HEK293 (cell line): Measurements from ENCODE around the gene SCGB1C1.
A peak's percentile ranks its signal among the peaks of the same experiment; 100 is the strongest.

Source experiments
- CTCF ChIA-PET: fragments of 350-600 bp; formaldehyde crosslinking; extraction: SDS; loops from one replicate; lab custom pipeline; 2021; ENCODE audit warnings: antibody characterized with exemption; lab: Yijun Ruan, JAX
- POLR2A ChIA-PET: fragments of 300-600 bp; formaldehyde crosslinking; extraction: SDS; loops from one replicate; lab custom pipeline; 2020; ENCODE audit warnings: antibody characterized with exemption, inconsistent platforms; lab: Yijun Ruan, JAX
- H3K27ac ChIP-seq: fragments of 200-500 bp; sonication (Bioruptor generic); 2 replicates; pipeline ENCODE4 v1.5.1; 2014; ENCODE audit warnings: low read depth, low read length, control low read depth, inconsistent platforms; ENCODE audit errors: extremely low read depth
- H3K36me3 ChIP-seq, 2 experiments: fragments of 200-500 bp in 1 of 2; sonication (Bioruptor generic) in 1 of 2; 1 replicate in 1 of 2; 2 replicates in 1 of 2; pipeline ENCODE4 v1.5.1; 2014 to 2017; ENCODE audit warnings: inconsistent platforms in 2 of 2, low read length in 2 of 2; ENCODE audit not compliant: control insufficient read depth in 2 of 2, insufficient read depth in 1 of 2
- H3K4me1 ChIP-seq: fragments of 200-500 bp; sonication (Bioruptor generic); 2 replicates; pipeline ENCODE4 v1.5.1; 2014; ENCODE audit warnings: mild to moderate bottlenecking, low read length, inconsistent platforms; ENCODE audit not compliant: control insufficient read depth, insufficient read depth
- H3K4me3 ChIP-seq: 2 replicates; pipeline ENCODE4 v1.5.1; 2011; ENCODE audit warnings: low read depth, mild to moderate bottlenecking, control low read depth, low read length, moderate library complexity
- H3K9me3 ChIP-seq: fragments of 200-500 bp; sonication (Bioruptor generic); 2 replicates; pipeline ENCODE4 v1.5.1; 2014; ENCODE audit warnings: low read depth, low read length, inconsistent platforms; ENCODE audit not compliant: control insufficient read depth, insufficient read depth
- FEZF1 ChIP-seq: fragments of 450-650 bp; formaldehyde crosslinking; IDR thresholded peaks from 2 replicates; pipeline ENCODE4 v1.5.1; 2016; ENCODE audit warnings: missing biosample characterization, missing genetic modification characterization
- GLIS2 ChIP-seq: fragments of 450-650 bp; formaldehyde crosslinking; IDR thresholded peaks from 2 replicates; pipeline ENCODE4 v1.5.1; 2016; ENCODE audit warnings: missing biosample characterization, missing genetic modification characterization
- KLF17 ChIP-seq: fragments of 450-650 bp; formaldehyde crosslinking; IDR thresholded peaks from 2 replicates; pipeline ENCODE4 v1.5.1; 2016; ENCODE audit warnings: missing biosample characterization, missing genetic modification characterization
- OSR2 ChIP-seq: fragments of 450-650 bp; formaldehyde crosslinking; IDR thresholded peaks from 2 replicates; pipeline ENCODE4 v1.5.1; 2016; ENCODE audit warnings: missing biosample characterization, missing genetic modification characterization
- PATZ1 ChIP-seq: fragments of 450-650 bp; formaldehyde crosslinking; IDR thresholded peaks from 2 replicates; pipeline ENCODE4 v1.5.1; 2016; ENCODE audit warnings: missing biosample characterization, missing genetic modification characterization
- SCRT2 ChIP-seq: fragments of 450-650 bp; formaldehyde crosslinking; IDR thresholded peaks from 2 replicates; pipeline ENCODE4 v1.5.1; 2016; ENCODE audit warnings: missing biosample characterization, missing genetic modification characterization
- TSHZ1 ChIP-seq: fragments of 450-650 bp; formaldehyde crosslinking; IDR thresholded peaks from 2 replicates; pipeline ENCODE4 v1.5.1; 2016; ENCODE audit warnings: missing biosample characterization, missing genetic modification characterization, borderline replicate concordance
- ZBTB10 ChIP-seq: fragments of 450-650 bp; formaldehyde crosslinking; IDR thresholded peaks from 2 replicates; pipeline ENCODE4 v1.5.1; 2016; ENCODE audit warnings: missing biosample characterization, missing genetic modification characterization
- ZBTB7A ChIP-seq: fragments of 450-650 bp; formaldehyde crosslinking; IDR thresholded peaks from 2 replicates; pipeline ENCODE4 v1.5.1; 2016; ENCODE audit warnings: low read depth, missing biosample characterization, missing genetic modification characterization
- ZNF155 ChIP-seq: fragments of 450-650 bp; formaldehyde crosslinking; IDR thresholded peaks from 2 replicates; pipeline ENCODE4 v1.5.1; 2016; ENCODE audit warnings: missing biosample characterization, missing genetic modification characterization
- ZNF221 ChIP-seq: fragments of 450-650 bp; formaldehyde crosslinking; IDR thresholded peaks from 2 replicates; pipeline ENCODE4 v1.5.1; 2017; ENCODE audit warnings: missing biosample characterization, missing genetic modification characterization, borderline replicate concordance
- ZNF280D ChIP-seq: fragments of 450-650 bp; formaldehyde crosslinking; IDR thresholded peaks from 2 replicates; pipeline ENCODE4 v1.5.1; 2016; ENCODE audit warnings: missing biosample characterization, missing genetic modification characterization
- ZNF302 ChIP-seq: fragments of 450-650 bp; formaldehyde crosslinking; IDR thresholded peaks from 2 replicates; pipeline ENCODE4 v1.5.1; 2016; ENCODE audit warnings: missing biosample characterization, missing genetic modification characterization, low read depth
- ZNF335 ChIP-seq: fragments of 450-650 bp; formaldehyde crosslinking; conservative IDR thresholded peaks from 2 replicates; pipeline ENCODE4 v1.5.1; 2016; ENCODE audit warnings: missing biosample characterization, missing genetic modification characterization
- ZNF350 ChIP-seq: fragments of 450-650 bp; formaldehyde crosslinking; IDR thresholded peaks from 2 replicates; pipeline ENCODE4 v1.5.0; 2017; ENCODE audit warnings: missing biosample characterization, mild to moderate bottlenecking, missing genetic modification characterization
- ZNF391 ChIP-seq: fragments of 450-650 bp; formaldehyde crosslinking; IDR thresholded peaks from 2 replicates; pipeline ENCODE4 v1.5.1; 2016; ENCODE audit warnings: low read depth, missing biosample characterization, missing genetic modification characterization, borderline replicate concordance
- ZNF473 ChIP-seq: fragments of 450-650 bp; formaldehyde crosslinking; IDR thresholded peaks from 2 replicates; pipeline ENCODE4 v1.5.1; 2017; ENCODE audit warnings: missing biosample characterization, missing genetic modification characterization
- ZNF544 ChIP-seq: fragments of 450-650 bp; formaldehyde crosslinking; IDR thresholded peaks from 2 replicates; pipeline ENCODE4 v1.5.0; 2017; ENCODE audit warnings: missing biosample characterization, missing genetic modification characterization
- ZNF624 ChIP-seq: fragments of 450-650 bp; formaldehyde crosslinking; IDR thresholded peaks from 2 replicates; pipeline ENCODE4 v1.5.1; 2017; ENCODE audit warnings: missing biosample characterization, missing genetic modification characterization
- ZNF645 ChIP-seq: fragments of 450-650 bp; formaldehyde crosslinking; IDR thresholded peaks from 2 replicates; pipeline ENCODE4; 2016; ENCODE audit warnings: missing biosample characterization, missing genetic modification characterization
- ZNF660 ChIP-seq: fragments of 450-650 bp; IDR thresholded peaks from 2 replicates; pipeline ENCODE4 v1.5.1; 2018; ENCODE audit warnings: missing biosample characterization, mild to moderate bottlenecking, missing genetic modification characterization
- ZNF670 ChIP-seq: fragments of 450-650 bp; formaldehyde crosslinking; IDR thresholded peaks from 2 replicates; pipeline ENCODE4 v1.5.1; 2016; ENCODE audit warnings: missing biosample characterization, missing genetic modification characterization, low read depth
- ZXDB ChIP-seq: fragments of 450-650 bp; formaldehyde crosslinking; IDR thresholded peaks from 2 replicates; pipeline ENCODE4 v1.5.1; 2016; ENCODE audit warnings: missing biosample characterization, missing genetic modification characterization

The SCGB1C1 gene

GRCh38 chr11:208181-208916 lies 15.5 kb downstream of the SCGB1C1 start:
- CTCF ChIA-PET, result interaction anchor here (1.3 to 1.9 kb wide), 2 partner anchors 21 to 42 kb away, joined by 4 to 7 read pairs; no protein-coding TSS in a partner anchor
- Histone ChIP-seq H3K4me1 (no peaks in the 10 kb centered on the region), H3K36me3 (peaks cover 0 to 70% of the 10 kb centered on the region in 2 experiments; a peak in 1 of 3 replicates), H3K27ac (peak overlapping the region; percentile 59), H3K9me3 (no peaks in the 10 kb centered on the region), H3K4me3 (peak overlapping the region; percentile 83)
- POLR2A ChIA-PET, result interaction anchor here (0.6 to 2.5 kb wide), 8 partner anchors 8 to 321 kb away, joined by 3 to 22 read pairs (median 4); no protein-coding TSS in a partner anchor
- TF ChIP-seq ZNF350 (tag by site-specific recombination) (no peak), ZNF335 (tag by site-specific recombination) (no peak), ZNF280D (tag by site-specific recombination) (no peak), ZNF645 (tag by site-specific recombination) (no peak), ZNF221 (no peak), ZNF302 (tag by site-specific recombination) (no peak), GLIS2 (tag by site-specific recombination) (0 out of 2 replicates have a peak, but pooled peaks have one; percentile 20), OSR2 (tag by site-specific recombination) (no peak), ZBTB7A (peak; percentile 25; the same call in 1 of the 2 replicates), ZXDB (tag by site-specific recombination) (no peak), ZNF544 (no peak), ZNF391 (tag by site-specific recombination) (no peak), ZNF624 (no peak), KLF17 (tag by site-specific recombination) (no peak), PATZ1 (0 out of 2 replicates have a peak, but pooled peaks have one; percentile 39), ZNF660 (tag by site-specific recombination) (no peak), ZNF670 (tag by site-specific recombination) (no peak), FEZF1 (tag by site-specific recombination) (no peak), TSHZ1 (tag by site-specific recombination) (no peak), ZNF155 (tag by site-specific recombination) (no peak), ZNF473 (tag by site-specific recombination) (no peak), SCRT2 (no peak), ZBTB10 (tag by site-specific recombination) (0 out of 2 replicates have a peak, but pooled peaks have one; percentile 19)
